ENCODE data around the gene RPP25L.

RPP25L gene

GRCh38 chr9:34637356-34638137 is 25.6 kb upstream of the RPP25L start, which contains the start of gene SIGMAR1:
Gene SIGMAR1, minus strand, starts transcription at chr9:34637787. Its CDS starts 90 bp downstream, at chr9:34637697.
- DNase-seq = peak; percentile 50 to 94 (median 90)

GRCh38 chr9:34636791-34637355 is 25.0 kb upstream of the RPP25L start:
- DNase-seq = peak in 1 of 14 donors; percentile 39

GRCh38 chr9:34635556-34635955 is 23.7 kb upstream of the RPP25L start:
- no peak for DNase-seq

GRCh38 chr9:34634551-34635248 is 22.8 kb upstream of the RPP25L start:
- no peak for DNase-seq

- peak in 12 of 14 donors; percentile 12 to 62 (median 36) for DNase-seq
Observed at GRCh38 chr9:34633851-34634550, 22.1 kb upstream of the RPP25L start.

- DNase-seq = no peak
Observed at GRCh38 chr9:34633166-34633565, 21.3 kb upstream of the RPP25L start.

- no peak for DNase-seq
Observed at GRCh38 chr9:34630402-34631154, 18.7 kb upstream of the RPP25L start.

- no peak for DNase-seq
Observed at GRCh38 chr9:34629491-34629808, 17.6 kb upstream of the RPP25L start.

GRCh38 chr9:34628656-34629490 is 17.0 kb upstream of the RPP25L start, which contains the start of gene ARID3C:
Gene ARID3C, minus strand, starts transcription at chr9:34629066. Its CDS starts 1,052 bp downstream, at chr9:34628014.
- no peak for DNase-seq

GRCh38 chr9:34627716-34628655 is 16.1 kb upstream of the RPP25L start:
- DNase-seq = no peak

GRCh38 chr9:34625186-34625486 is 13.2 kb upstream of the RPP25L start:
- DNase-seq = no peak

GRCh38 chr9:34624475-34625185 is 12.7 kb upstream of the RPP25L start:
- DNase-seq = no peak

GRCh38 chr9:34623374-34624235 is 11.7 kb upstream of the RPP25L start:
- DNase-seq = no peak

GRCh38 chr9:34620061-34620994 is 8.4 kb upstream of the RPP25L start, which contains the start of gene DCTN3:
Gene DCTN3, minus strand, starts transcription at chr9:34620495. Its CDS starts 31 bp downstream, at chr9:34620464.
- peak; percentile 26 to 95 (median 86) for DNase-seq

GRCh38 chr9:34615132-34615531 is 3.2 kb upstream of the RPP25L start:
- DNase-seq = no peak

GRCh38 chr9:34612788-34613390 is 992 bp upstream of the RPP25L start:
- DNase-seq = peak in 12 of 14 donors; percentile 21 to 70 (median 59)
